ENCODE data around the gene EHD2.

DNA sequence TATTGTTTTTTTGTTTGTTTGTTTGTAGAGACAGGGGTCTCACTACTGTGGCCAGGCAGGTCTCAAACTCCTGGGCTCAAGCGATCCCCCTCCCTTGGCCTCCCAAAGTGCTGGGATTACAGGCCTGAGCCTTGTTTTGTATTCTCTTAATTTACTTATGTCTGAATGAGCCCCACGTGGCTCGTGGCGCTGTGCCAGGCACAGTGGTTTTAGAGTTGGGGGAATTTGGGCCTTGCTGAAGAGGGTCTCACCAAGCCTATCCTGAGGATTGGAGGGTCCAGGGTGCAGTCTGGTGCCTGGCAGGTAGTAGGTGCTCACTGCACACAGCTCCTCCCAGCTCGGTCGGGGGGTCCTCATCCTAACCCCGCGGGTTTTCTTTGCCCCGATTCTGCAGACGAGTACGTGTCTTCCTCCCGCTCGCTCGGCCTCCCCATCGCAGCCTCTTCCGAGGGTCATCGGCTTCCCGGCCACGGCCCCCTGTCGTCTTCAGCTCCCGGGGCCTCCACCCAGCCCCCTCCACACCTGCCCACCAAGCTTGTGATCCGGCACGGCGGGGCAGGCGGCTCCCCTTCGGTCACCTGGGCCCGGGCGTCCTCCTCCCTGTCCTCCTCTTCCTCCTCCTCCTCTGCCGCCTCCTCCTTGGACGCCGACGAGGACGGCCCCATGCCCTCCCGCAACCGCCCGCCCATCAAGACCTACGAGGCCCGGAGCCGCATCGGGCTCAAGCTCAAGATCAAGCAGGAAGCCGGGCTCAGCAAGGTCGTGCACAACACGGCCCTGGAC lies 12.1 kb upstream of the EHD2 start:
- TF ChIP-seq, protein P1, sequence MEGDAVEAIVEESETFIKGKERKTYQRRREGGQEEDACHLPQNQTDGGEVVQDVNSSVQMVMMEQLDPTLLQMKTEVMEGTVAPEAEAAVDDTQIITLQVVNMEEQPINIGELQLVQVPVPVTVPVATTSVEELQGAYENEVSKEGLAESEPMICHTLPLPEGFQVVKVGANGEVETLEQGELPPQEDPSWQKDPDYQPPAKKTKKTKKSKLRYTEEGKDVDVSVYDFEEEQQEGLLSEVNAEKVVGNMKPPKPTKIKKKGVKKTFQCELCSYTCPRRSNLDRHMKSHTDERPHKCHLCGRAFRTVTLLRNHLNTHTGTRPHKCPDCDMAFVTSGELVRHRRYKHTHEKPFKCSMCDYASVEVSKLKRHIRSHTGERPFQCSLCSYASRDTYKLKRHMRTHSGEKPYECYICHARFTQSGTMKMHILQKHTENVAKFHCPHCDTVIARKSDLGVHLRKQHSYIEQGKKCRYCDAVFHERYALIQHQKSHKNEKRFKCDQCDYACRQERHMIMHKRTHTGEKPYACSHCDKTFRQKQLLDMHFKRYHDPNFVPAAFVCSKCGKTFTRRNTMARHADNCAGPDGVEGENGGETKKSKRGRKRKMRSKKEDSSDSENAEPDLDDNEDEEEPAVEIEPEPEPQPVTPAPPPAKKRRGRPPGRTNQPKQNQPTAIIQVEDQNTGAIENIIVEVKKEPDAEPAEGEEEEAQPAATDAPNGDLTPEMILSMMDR (conservative IDR thresholded peaks at IDR 0.05; ENCODE audit: low read depth, low read length), result no peak
- TF ChIP-seq EZH2 (IDR thresholded peaks at IDR 0.05; ENCODE audit: borderline replicate concordance, low read depth, low read length, poor library complexity, severe bottlenecking), result no peak

Measured in A673 (cell line).